Smooth muscle cell (in vitro differentiated cells): ENCODE measurements around the gene TMEM219. TPM values are rescaled to one million over a fixed set of nuclear protein-coding genes. Genes with fewer than 3 reads are reported as not detected.
A peak's percentile ranks its signal among the peaks of the same experiment; 100 is the strongest.

ENCODE experiments used
- DNase-seq: peaks from one replicate; lab custom pipeline; 2025; ENCODE audit not compliant: unreplicated experiment; lab: John Stamatoyannopoulos, UW
- H2AFZ ChIP-seq: fragments of 200-600 bp; sonication (generic); 2 replicates; pipeline ENCODE4 v1.6.0; 2016; ENCODE audit warnings: antibody characterized with exemption, low read depth, mild to moderate bottlenecking
- H3F3A ChIP-seq: fragments of 200-600 bp; sonication (generic); 2 replicates; pipeline ENCODE4 v1.6.0; 2017; ENCODE audit warnings: antibody characterized with exemption, low read depth
- H3K27ac ChIP-seq: fragments of 200-600 bp; sonication (generic); 2 replicates; pipeline ENCODE4 v1.5.1; 2016; ENCODE audit warnings: low read depth, mild to moderate bottlenecking
- H3K27me3 ChIP-seq: fragments of 200-600 bp; sonication (generic); 2 replicates; pipeline ENCODE4 v1.6.1; 2016; ENCODE audit warnings: low read depth, mild to moderate bottlenecking
- H3K36me3 ChIP-seq: fragments of 200-600 bp; sonication (generic); 2 replicates; pipeline ENCODE4 v1.5.1; 2016; ENCODE audit warnings: low read depth
- H3K4me1 ChIP-seq: fragments of 200-600 bp; sonication (generic); 2 replicates; pipeline ENCODE4 v1.5.1; 2016; ENCODE audit warnings: low read depth
- H3K4me2 ChIP-seq: fragments of 200-600 bp; sonication (generic); 2 replicates; pipeline ENCODE4 v1.6.0; 2016; ENCODE audit warnings: mild to moderate bottlenecking
- H3K4me3 ChIP-seq: fragments of 200-600 bp; sonication (generic); 2 replicates; pipeline ENCODE4 v1.5.1; 2016; ENCODE audit warnings: mild to moderate bottlenecking
- H3K79me2 ChIP-seq: fragments of 200-600 bp; sonication (generic); 2 replicates; pipeline ENCODE4 v1.6.0; 2016; ENCODE audit warnings: low read depth, mild to moderate bottlenecking
- H3K9ac ChIP-seq: fragments of 200-600 bp; sonication (generic); 2 replicates; pipeline ENCODE4 v1.6.0; 2016; ENCODE audit warnings: low read depth
- H3K9me3 ChIP-seq: fragments of 200-600 bp; sonication (generic); replicated peaks from 2 replicates; pipeline ENCODE4 v1.5.1; 2016; ENCODE audit warnings: low read depth
- H4K20me1 ChIP-seq: fragments of 200-600 bp; sonication (generic); 2 replicates; pipeline ENCODE4 v1.6.0; 2016; ENCODE audit warnings: low read depth
- WGBS: methylation state at CpG from one replicate; pipeline ENCODE4 v1.1.7; 2016; ENCODE audit warnings: low lambda C conversion rate; 5-methylcytosine and 5-hydroxymethylcytosine counted together
- polyA plus RNA-seq: library from polyadenylated mRNA; unstranded; fragments of >200 nt; fragmentation: Nextera tagmentation; extraction: Ambion mirVana; gene quantifications from 2 replicates; pipeline ENCODE4 v1.2.1, GENCODE V29; 2016
- total RNA-seq: library from RNA; depleted of rRNA; stranded (reverse); fragments of >200 nt; gene quantifications from 2 replicates; pipeline ENCODE4 v1.2.3, GENCODE V29; 2014
- TF ChIP-seq, protein P1 (sequence below): fragments of 200-600 bp; sonication (generic); IDR thresholded peaks from 2 replicates; pipeline ENCODE4 v1.5.1; 2017; ENCODE audit warnings: borderline replicate concordance, mild to moderate bottlenecking, antibody characterized with exemption; ENCODE audit not compliant: insufficient read depth, poor library complexity, severe bottlenecking

The TMEM219 gene
- total and polyA plus RNA-seq, 2 experiments from 2014 or later = 99.2 to 186 TPM

- peaks cover 11% of the 10 kb centered on the region for H3K36me3 ChIP-seq
- H3K27ac ChIP-seq = no peak overlapping the region
- no peak overlapping the region for H2AFZ ChIP-seq
- peaks cover 7% of the 10 kb centered on the region for H3K4me1 ChIP-seq
- H3K4me3 ChIP-seq = no peak overlapping the region
- no peaks in the 10 kb centered on the region for H3K27me3 ChIP-seq
- peaks cover 32% of the 10 kb centered on the region for H3K79me2 ChIP-seq
- H3K4me2 ChIP-seq = no peak overlapping the region
- TF ChIP-seq, protein P1, sequence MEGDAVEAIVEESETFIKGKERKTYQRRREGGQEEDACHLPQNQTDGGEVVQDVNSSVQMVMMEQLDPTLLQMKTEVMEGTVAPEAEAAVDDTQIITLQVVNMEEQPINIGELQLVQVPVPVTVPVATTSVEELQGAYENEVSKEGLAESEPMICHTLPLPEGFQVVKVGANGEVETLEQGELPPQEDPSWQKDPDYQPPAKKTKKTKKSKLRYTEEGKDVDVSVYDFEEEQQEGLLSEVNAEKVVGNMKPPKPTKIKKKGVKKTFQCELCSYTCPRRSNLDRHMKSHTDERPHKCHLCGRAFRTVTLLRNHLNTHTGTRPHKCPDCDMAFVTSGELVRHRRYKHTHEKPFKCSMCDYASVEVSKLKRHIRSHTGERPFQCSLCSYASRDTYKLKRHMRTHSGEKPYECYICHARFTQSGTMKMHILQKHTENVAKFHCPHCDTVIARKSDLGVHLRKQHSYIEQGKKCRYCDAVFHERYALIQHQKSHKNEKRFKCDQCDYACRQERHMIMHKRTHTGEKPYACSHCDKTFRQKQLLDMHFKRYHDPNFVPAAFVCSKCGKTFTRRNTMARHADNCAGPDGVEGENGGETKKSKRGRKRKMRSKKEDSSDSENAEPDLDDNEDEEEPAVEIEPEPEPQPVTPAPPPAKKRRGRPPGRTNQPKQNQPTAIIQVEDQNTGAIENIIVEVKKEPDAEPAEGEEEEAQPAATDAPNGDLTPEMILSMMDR = no peak
- no peaks in the 10 kb centered on the region for H3K9me3 ChIP-seq
- H4K20me1 ChIP-seq = peaks cover 13% of the 10 kb centered on the region
- H3K9ac ChIP-seq = no peak overlapping the region
- 98% methylated on average over 3 of the region's 3 CpGs for WGBS
- no peaks in the 10 kb centered on the region for H3F3A ChIP-seq
- DNase-seq = no peak
Measured at GRCh38 chr16:29921034-29921385, 40.9 kb upstream of the TMEM219 start.

- H3K79me2 ChIP-seq = peaks cover 32% of the 10 kb centered on the region
- H3K36me3 ChIP-seq = peaks cover 11% of the 10 kb centered on the region
- H3K9me3 ChIP-seq = no peaks in the 10 kb centered on the region
- H4K20me1 ChIP-seq = peaks cover 13% of the 10 kb centered on the region
- 90% methylated on average over 2 of the region's 2 CpGs for WGBS
- H3K4me3 ChIP-seq = no peak overlapping the region
- H3K27me3 ChIP-seq = no peaks in the 10 kb centered on the region
- no peak overlapping the region for H2AFZ ChIP-seq
- peaks cover 7% of the 10 kb centered on the region for H3K4me1 ChIP-seq
- H3K4me2 ChIP-seq = no peak overlapping the region
- TF ChIP-seq, protein P1 = no peak
- H3K27ac ChIP-seq = no peak overlapping the region
- H3K9ac ChIP-seq = no peak overlapping the region
- DNase-seq = no peak
- no peaks in the 10 kb centered on the region for H3F3A ChIP-seq
Measured at GRCh38 chr16:29922326-29922725, 39.6 kb upstream of the TMEM219 start.

- WGBS = 97% methylated on average over 12 of the region's 12 CpGs
- Histone ChIP-seq H3K4me3 (no peak overlapping the region), H2AFZ (no peak overlapping the region), H4K20me1 (peaks cover 13% of the 10 kb centered on the region), H3K4me1 (peaks cover 7% of the 10 kb centered on the region), H3K9ac (no peak overlapping the region), H3K79me2 (peaks cover 32% of the 10 kb centered on the region), H3F3A (no peaks in the 10 kb centered on the region), H3K4me2 (no peak overlapping the region), H3K9me3 (no peaks in the 10 kb centered on the region), H3K27me3 (no peaks in the 10 kb centered on the region), H3K27ac (no peak overlapping the region), H3K36me3 (peaks cover 11% of the 10 kb centered on the region)
- no peak for DNase-seq
- TF ChIP-seq, protein P1 = no peak
Measured at GRCh38 chr16:29922986-29923501, 38.8 kb upstream of the TMEM219 start.

DNA sequence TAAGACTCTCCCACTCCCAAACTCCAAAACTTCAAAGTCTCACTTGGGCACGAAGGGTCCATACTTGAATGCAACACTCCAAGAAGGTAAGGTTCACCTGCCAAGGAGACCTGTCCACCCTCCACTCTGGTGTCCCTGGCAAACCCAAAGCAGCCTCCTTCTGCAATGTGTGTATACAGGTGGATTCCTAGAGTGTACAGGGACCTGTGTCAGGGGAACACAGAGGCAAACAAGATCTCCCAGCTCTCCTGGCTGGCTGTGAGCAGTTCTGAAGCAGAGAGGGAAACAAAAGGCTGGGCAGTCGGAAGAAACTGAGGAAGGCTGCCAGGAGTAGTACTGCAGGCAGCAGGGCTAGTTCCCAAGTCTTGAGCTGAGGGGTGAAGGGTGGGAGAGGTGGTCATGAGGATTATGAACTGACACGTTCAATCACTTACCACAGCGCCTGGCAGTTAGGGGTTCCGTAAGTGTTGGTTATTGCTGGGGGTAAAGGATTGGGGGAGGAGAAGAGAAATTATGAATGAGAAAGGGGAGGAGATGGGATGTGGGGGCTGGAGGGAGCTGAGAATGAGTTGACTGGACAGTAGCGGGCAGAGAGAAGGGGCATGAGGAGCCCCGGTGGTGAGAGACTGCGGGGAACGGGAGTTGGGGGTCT, 36.6 kb upstream of the TMEM219 start:
- Histone ChIP-seq H3K9me3 (no peaks in the 10 kb centered on the region), H3K79me2 (peaks cover 32% of the 10 kb centered on the region), H3K4me2 (peak overlapping the region; percentile 88), H3K9ac (peak overlapping the region; percentile 90), H2AFZ (peak overlapping the region; percentile 75), H3K4me3 (peak overlapping the region; percentile 90), H3K4me1 (peaks cover 7% of the 10 kb centered on the region), H3K36me3 (peaks cover 6% of the 10 kb centered on the region), H3F3A (no peaks in the 10 kb centered on the region), H4K20me1 (peaks cover 7% of the 10 kb centered on the region), H3K27ac (peak overlapping the region; percentile 26), H3K27me3 (no peaks in the 10 kb centered on the region)
- TF ChIP-seq, protein P1 = no peak
- WGBS = 8% methylated on average over 9 of the region's 9 CpGs
- no peak for DNase-seq
